Activated CD4-positive, alpha-beta T cell treated with anti-CD3 and anti-CD28 coated beads, Interleukin-2, Interleukin-4, amounts not matched to agents 100 ng/mL and 50 ng/mL, durations not matched to agents 16 hours and 8 hours (primary cell): ENCODE data around the gene ZNF189.
A peak's percentile ranks its signal among the peaks of the same experiment; 100 is the strongest.

ENCODE experiments used
- DNase-seq: peaks from one replicate; pipeline ENCODE4 v3.0.0-alpha.2; 2020; ENCODE audit warnings: low spot score

Gene ZNF189

GRCh38 chr9:101419863-101420262, 21.2 kb downstream of the ZNF189 start:
- DNase-seq = no peak

DNA sequence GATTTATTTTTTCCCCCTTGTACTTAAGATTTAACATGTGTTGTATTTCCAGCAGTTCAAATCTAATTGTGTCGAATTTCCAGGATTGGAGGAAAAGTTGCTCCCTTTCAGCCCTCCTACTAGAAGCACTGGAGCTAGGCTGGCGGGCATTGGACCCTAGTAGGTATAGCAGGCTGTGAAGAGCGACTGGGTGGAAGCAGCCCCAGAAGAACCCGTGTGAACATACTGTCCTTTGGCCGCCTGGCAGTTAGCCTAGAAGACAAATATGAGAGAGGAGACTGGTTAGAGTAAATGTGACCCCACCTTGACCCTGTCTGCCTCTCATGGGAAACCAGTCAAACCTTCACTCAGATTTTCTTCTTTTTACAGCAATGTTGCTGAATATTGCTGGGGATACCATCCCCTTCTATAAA, 23.0 kb downstream of the ZNF189 start:
- DNase-seq = no peak

- DNase-seq = no peak
Measured at GRCh38 chr9:101427358-101427757, 28.7 kb downstream of the ZNF189 start.

DNA sequence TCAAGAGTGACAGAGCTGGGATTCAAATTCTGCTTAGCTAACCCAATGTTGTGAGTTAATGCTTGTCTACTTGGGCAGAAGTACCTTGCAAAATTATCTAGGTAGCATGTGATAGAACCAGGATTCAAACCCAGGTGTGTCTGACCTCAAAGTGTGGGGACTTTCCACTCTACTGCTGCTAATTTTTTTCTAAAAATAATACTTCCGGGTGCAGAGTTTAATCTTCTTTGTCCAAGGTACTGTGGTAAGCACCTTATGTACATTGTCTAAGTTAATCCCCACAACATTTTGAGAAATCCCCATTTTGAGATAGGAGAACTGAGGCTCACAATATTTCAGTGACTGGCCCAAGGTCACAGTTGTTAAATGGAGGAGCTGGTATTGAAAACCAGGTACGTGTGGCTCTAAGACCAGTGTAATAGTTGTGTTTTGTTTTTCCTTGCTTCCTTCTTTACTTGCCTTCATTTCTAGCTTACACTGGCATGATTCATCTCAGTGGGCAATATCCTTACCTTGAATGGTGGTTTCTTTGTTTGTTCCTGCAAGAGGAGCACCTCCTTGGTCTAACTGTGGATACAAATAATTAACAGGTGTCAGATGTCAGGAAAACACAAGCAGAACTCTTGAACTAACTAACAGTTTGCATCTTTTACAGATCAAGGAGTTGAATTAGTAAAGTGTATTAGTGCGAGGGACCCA, 29.5 kb downstream of the ZNF189 start:
- DNase-seq = no peak

- DNase-seq = no peak
Measured at GRCh38 chr9:101428909-101429308, 30.3 kb downstream of the ZNF189 start.

GRCh38 chr9:101429736-101430135, 31.1 kb downstream of the ZNF189 start:
- no peak for DNase-seq

DNA sequence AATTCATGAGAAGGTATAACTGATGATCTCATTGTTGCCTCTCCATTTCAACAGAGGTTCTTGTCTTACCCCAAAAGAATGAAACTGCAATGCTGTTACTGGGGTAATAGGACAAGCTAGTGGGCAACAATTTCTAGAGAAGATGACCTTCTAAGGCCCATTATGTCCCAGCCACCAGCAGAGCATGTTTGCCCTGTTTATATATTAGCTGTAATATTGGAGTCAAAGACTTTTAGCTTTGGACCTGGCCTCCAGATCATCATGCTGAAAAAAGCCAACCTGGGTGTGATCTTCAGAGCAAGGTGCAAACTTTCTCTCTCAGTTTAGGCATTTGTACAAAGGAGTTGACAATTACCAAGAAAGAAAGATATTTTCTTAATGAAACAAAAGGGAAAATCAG, 33.5 kb downstream of the ZNF189 start:
- no peak for DNase-seq

DNA sequence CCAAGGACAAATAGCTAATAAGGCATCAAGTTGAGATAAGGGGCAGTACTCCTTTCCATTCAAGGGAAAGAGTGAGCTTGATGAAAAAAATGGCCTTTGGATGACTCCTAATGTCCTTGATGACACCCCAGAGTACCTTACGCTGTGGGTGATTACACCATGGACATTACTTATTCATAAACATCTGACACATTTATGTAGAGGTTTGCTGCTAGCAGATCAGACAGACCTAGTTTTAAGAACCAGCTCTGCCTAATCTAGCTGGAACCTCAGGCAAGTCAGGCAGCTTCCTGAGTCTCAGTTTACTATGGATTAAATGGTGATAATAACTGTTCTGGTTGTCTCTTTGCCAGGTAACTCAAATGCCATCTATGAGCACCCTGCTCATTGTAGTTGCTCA, 34.1 kb downstream of the ZNF189 start:
- no peak for DNase-seq

- no peak for DNase-seq
Measured at GRCh38 chr9:101433229-101433628, 34.6 kb downstream of the ZNF189 start.

- DNase-seq = no peak
Measured at GRCh38 chr9:101434998-101435397, 36.3 kb downstream of the ZNF189 start.

- no peak for DNase-seq
Measured at GRCh38 chr9:101435601-101436079, 37.0 kb downstream of the ZNF189 start, which contains the start of gene ALDOB. Gene ALDOB (minus strand): TSS chr9:101435774. CDS start chr9:101430887, 4,887 bp downstream.

- no peak for DNase-seq
Measured at GRCh38 chr9:101437806-101438232, 39.2 kb downstream of the ZNF189 start.

DNA sequence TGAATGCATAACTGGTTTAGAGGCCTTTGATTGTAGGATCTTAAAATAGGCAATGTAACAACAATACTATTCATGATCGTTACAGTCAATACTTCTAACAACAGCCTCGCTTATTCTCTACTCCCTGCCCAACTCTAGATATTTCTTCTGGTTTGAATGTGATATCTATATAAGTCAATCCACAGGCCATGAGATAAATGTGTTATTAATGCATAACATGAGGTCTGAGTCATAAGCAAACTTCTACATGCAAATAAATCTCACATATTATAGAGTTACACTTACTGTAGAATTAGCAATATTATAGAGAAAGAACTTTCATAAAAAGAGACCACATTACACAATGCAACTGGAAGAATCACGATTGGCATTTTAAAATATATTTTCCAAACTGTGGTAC, 39.9 kb downstream of the ZNF189 start:
- no peak for DNase-seq

DNA sequence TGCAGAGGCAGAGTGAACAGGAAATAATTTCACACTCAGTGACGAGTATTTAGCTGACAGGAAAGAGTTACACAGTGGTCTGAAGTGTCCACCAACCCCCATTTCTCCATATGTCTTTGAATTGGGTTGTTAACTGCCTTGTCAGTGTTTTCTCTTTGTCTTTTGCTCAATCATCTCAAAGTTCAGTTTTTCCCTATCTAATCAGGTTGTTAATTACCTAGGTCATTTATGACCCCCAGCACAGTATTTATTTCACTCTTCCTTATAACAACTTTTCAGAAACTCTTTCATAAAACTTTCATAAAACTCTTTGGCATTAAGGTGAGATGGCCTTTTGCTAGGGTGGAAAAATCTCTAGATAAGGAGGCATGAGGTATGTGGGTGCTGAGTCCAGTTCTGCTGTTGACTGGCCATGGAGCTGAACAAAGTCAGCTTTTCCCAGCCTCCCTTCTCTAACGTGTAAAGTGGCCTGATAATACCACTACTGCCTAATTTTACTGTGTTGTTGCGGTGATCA, 42.1 kb downstream of the ZNF189 start:
- DNase-seq = no peak

DNA sequence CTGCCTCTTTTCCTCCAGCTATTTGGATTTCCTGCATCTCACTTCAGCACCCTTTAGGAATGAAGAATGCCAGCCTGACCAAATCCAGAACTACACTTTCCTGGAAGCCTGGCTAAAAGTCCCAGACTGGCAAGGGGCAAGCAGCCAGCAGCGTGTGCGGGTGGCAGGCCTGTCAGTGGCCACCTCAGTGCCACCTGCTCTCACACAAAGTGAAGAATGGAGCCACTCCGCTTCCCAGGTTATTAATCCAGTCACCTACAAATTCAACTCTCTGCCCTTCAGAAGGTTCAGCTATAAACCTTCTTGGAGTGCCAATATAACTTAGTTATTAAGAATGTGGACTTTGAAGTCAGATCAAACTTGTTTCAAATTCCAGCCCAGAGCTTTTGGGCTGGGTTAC, 43.7 kb downstream of the ZNF189 start:
- no peak for DNase-seq

DNA sequence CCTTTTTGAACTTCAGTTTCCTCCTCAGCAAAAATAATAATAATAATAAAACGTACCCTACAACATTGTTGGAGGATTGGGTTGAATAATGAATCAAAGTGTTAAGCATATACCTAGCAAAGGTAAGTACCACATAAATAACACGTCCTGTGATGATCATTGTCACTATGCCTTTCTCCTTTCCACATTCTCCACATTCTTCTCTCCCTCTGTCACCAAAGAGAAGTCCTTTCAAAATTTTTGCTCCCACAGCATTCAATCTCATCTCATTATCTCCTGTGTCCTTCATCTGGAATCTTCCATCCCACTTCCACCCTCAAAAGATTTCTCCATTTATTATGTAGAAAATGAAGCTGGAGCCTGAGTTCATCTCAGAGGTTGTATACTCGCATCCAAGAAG, 44.1 kb downstream of the ZNF189 start:
- DNase-seq = no peak

DNA sequence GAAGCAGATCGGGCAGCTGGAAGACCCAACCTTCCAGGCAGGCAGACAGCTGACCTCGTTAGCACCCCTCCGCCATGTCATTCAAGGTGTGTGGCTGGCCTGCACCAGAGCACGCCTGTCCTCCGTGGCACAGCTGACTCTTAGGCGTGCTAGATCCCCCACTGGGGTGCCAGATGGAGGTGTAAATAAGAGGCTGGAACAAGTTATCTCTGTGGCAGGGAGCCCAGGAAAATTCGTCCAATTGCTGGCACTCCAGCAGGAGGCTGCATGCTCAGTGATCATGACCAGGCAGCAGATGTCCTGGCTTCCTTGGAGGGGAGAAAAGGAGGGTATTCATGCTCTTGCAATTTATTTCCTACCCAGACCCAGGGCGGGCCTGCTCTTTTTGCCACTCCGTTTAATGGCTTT, 44.7 kb downstream of the ZNF189 start:
- DNase-seq = no peak

DNA sequence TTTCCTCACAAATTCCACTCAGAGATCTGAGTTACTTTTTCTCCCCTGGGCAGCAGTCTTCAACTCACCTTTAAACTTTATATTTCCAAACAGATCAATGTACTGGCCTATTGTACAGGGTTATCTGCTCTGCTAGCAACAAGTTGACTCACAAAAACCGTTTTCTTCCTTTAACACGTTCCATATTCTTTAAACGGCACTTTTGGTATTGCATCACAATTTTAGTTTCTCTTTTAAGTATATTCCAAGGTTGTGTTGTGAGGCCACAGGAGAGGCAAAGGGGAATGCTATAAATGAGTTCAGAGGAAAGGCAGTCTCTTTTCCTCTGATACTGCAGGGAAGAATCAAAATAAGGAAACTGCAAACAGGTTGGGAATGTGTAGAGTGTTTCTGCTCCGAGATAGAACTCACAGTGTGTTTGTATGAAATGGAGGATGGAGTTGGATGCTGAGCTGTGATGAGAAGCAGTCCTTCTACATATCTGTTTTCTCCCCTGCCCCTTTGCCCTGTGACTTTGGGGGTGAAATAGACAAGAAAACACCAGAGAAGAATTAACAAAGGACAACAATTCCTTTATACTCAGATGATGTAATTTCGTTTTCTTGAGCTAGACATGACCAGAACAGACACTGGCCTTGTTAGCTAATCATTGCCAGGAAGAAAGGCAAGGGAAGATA, 46.8 kb downstream of the ZNF189 start:
- no peak for DNase-seq

GRCh38 chr9:101446732-101447131, 48.1 kb downstream of the ZNF189 start:
- no peak for DNase-seq

GRCh38 chr9:101448680-101449070, 50.0 kb downstream of the ZNF189 start:
- DNase-seq = no peak

- DNase-seq = peak; percentile 22
Measured at GRCh38 chr9:101449071-101449721, 50.5 kb downstream of the ZNF189 start.

- no peak for DNase-seq
Measured at GRCh38 chr9:101450931-101451330, 52.3 kb downstream of the ZNF189 start.

DNA sequence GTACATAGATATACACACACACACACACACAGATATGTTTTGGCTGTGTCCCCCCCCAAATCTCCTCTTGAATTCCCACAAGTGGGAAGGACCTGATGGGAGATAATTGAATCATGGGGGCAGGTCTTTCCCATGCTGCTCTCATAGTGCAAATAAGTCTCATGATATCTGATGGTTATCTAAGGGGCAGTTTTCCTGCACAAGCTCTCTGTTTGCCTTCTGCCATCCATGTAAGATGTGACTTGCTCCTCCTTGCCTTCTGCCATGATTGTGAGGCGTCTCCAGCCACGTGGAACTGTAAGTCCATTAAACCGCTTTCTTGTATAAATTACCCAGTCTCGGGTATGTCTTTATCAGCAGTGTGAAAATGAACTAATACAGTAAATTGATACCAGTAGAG, 52.8 kb downstream of the ZNF189 start:
- DNase-seq = no peak
